AG08396 (cell line): ENCODE results near the gene DTNBP1.
A peak's percentile ranks its signal among the peaks of the same experiment; 100 is the strongest.

Experiments used
- DNase-seq: peaks from one replicate; pipeline ENCODE4 v3.0.0; 2012; ENCODE audit warnings: low spot score, mixed read lengths

Gene DTNBP1

DNA sequence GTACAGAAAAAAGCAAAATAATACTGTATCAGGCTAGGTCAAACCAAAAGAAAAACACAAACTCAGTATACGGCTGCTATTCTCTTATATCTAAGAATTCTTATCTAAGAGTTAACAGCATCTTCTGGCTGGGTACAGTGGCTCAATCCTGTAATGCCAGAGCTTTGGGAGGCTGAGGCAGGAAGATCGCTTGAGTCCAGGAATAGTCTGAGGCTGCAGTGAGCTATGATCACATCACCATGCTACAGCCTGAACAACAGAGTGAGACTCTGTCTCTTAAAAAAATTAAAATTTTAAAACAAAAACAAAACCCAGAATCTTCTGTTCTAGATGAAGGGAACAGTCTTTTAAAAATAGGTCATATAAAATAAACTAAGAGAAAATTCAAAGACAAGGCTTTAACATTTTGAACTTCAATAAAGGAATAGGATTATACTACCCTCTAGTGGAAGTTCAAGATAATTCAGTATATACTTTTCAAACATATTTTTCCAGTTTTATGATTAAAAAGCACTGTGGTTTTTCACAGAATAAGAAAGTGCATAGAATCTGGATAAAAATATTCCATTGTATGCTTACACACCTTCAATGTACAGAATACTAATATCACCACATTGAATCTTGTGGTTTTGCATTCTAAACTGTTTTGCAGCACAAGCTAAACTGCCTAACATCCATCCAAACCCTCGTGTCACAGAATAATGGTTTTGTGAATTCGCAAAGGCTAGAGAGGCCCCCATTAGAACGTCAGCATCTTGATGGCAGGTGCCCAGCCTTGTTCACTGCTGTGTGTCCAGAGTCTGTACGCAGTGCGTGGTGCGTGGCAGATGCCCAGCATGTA is 39.3 kb downstream of the DTNBP1 start:
- no peak for DNase-seq

DNA sequence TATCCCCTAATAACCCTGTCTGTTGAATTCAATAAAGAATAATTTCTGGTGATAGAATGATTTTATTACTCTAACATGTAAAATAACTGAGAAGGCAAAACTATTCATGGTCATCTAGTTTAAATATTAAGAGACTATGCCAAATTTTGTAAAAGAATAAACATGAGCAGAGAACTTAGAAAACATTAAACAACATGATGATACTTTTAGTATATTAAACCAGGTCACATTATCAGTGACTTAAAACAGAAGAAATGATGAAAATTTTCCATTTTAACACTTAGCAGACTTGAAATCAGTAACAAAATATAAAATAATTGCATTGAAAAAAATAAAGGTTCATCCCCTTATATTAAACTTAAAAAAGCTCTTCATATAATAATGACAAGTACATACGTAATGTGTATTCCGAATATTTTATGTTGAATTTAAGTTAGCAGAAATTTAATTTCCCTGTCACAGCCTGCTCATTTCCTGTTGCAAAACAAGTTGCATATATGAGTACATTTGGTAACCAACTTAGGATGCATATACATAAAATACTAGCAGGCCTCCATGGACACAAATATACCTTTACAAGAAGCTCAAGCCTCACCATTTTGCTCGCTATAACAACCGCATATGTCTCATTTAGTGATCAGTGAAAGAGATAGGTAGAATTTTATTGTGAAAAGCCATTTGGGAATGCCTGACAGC is 40.6 kb downstream of the DTNBP1 start:
- no peak for DNase-seq

DNA sequence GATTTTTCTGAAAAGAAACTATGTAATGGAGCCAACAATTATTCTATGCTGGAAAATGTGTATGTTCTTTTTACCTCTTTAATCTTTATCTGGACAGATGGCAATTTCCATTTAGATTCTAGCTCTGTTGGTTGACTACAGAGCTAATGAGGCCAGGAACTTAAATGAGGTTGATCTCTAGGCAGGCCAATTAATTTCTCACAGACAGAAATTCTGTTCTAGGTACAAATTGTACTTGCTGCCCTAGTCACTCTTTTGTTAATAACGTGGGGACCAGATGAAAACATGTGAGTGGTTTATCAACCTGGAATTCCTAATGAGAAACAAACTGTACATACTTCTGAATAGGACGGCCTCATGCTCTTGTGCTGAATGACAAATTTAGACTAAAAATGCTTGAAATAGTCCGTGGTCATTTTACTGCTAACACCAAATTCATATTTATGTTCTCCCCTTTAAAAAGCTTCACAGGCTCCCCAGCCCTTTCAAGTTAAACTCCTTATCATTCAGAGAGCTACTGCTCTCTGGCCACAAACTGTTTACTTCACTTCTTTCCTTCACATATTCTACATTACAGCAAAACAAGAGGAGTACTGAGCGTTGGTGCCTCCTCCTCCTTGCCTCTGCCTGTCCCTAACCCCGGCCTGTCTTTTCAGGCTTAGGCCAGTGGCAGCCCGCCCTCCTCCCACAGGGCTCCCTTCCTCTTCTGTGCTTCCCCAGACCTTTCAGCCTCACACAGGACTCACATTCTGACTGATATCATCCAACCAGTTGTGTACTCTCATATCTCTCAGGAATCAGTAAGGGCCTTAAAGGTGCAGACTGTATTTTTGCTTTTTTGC is 41.4 kb downstream of the DTNBP1 start:
- no peak for DNase-seq

DNA sequence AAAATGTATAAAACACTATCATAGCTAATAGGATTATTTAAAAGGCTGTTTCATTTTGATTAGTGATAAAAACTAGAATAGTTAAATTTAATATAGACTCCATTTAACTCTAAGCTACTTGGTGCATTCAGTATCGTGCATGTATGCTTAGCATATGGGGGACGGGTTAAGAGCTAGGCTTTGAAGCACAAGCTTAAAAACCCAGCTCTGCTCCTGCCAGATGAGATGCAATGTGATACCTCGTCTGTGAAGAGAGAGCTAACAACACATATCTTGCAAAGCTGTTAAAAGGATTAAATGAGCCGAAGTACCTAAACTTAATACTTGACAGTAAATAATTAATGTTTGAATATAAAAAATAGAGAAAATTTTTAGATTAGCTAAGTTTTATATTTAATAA is 42.2 kb downstream of the DTNBP1 start:
- no peak for DNase-seq

DNA sequence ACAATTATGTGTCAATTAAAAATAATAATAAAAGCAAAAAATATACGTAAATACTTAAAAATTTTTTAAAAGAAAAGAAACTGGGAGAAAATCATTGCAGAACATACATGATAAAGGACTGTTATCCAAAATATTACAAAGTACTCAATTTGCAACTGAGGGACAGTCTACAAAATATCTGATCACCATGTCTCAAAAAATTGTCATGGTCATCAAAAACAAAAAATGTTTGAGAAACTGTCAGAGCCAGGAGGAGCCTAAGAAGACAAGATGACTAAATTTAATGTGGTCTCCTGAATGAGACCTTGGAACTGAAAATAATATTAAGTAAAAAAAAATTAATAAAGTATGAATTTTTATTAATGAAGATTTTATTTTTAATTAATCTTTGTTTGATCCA is 43.5 kb downstream of the DTNBP1 start:
- DNase-seq = no peak

DNA sequence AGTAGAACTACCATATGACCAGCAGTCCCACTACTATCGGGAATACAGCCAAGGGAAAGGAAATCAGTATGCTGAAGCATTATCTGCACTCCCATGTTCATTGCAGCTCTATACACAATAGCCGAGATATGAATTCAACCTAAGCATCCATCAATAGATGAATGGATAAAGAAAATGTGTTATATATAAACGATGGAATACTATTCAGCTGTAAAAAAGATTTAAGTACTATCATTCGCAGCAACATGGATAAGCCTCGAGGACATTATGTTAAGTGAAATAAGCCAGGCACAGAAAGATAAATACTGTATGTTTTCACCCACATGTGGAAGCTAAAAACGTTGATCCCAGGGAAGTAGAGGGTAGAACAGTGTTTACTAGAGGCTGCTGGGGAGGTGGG is 44.1 kb downstream of the DTNBP1 start:
- no peak for DNase-seq

DNA sequence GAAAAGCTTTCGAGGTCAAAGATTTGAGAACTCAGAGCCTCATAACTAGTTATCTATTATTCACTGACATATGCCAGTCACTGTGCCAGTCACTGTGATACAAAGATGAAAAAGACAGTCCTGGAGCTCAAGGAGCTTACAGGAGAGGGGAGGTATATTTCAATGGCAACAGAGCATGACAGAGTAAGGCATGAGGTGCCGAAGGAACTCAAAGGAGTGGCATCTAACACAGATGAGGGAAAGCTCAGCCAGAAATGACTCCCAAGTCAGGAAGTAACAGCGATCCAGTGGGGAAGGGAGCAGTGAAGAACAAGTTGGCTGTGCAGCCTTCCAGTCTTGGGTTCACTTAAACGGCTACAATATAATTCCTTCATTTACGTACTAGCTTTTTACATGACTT is 46.6 kb downstream of the DTNBP1 start:
- DNase-seq = no peak

DNA sequence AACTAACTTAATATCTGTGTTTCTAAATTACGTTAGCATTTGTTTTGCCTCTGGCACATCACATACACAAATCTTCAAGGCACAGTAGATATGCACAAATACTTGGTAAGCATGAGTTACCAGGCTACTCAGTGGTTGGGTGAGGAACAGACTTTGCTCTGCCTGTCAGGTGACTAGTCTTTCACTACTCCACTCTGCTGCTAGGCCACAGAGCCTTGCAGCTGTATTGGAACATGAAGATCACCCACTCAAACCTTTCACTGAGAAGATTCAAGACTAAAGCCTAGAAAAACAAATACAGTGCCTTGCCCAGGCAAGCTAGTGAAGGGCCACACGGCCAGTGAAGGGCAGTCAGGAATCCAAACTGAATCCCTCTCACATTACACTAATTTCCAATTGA is 47.0 kb downstream of the DTNBP1 start:
- no peak for DNase-seq

DNA sequence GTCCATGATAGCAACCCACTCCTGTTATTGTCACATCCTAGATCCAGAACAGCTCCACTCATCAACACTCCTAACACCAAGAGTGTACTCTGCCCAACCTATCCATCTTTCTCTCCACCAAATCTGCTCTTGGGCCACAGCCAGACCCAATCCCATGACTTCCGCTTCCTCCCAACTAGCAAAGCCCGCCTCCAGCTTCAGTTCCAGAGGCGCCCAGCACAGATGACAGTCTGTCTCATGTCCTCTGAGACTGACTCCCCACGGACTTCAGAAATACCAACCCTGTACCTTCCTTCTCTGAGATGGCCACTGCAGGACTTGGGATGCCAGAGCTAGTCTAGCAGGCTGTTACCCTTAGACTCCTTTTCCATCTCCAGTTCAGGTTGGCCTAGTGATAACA is 48.6 kb downstream of the DTNBP1 start:
- DNase-seq = no peak

DNA sequence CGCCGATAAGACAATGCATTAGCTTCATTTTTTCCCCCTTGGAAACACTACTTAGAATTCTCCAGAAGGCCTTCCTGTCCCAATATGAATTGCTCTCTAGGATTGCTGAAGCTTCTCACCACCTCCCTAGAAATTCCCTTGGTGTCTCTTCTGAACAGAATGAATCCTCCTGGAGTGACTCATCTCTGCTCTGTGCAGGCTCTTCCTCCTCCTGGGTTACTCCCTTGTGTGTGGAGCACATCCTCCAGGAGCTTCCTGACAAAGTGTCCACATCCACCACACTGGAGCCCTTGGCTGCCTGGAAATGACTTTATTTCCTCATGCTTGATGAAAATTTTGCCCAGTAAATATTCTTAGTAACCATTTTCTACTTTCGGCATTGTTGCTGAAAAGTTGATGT is 54.4 kb downstream of the DTNBP1 start:
- DNase-seq = peak; percentile 55

DNA sequence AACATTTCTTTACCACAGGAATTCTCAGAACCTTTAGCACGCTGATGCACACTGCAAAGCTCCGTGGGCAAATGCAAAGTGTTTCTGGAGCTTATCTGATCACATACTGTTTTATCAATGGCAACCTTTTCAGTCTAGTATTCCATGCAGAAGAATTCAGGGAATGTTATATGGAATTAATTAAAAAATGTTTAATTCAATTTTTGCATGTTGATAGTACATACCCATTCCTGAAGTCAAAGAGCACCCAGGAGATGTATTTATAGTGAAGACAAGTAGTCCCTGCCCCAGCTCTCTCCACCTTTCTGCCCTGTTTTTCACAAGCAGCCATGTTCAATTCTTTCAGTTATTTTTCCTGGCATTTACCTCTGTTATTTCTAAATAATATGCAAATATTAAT is 55.2 kb downstream of the DTNBP1 start:
- DNase-seq = no peak

DNA sequence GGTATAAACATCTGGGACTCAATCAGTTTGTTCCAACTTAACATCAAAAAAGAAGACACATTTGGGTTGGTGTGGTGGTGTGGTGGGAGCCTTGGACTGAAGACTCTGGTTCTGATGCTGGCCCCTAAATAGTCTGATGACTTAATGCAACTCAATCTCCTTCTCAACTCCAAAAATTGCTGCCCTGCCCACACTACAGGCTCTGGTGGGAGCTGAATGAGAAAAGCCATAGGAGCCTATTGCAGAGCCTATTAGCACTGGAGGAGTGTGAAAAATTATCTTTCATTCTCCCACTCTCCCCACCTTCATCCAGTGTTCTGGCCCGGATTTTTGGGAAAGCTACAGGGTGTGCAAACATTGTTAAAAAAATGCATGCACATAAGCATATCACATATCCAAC is 56.5 kb downstream of the DTNBP1 start:
- no peak for DNase-seq

DNA sequence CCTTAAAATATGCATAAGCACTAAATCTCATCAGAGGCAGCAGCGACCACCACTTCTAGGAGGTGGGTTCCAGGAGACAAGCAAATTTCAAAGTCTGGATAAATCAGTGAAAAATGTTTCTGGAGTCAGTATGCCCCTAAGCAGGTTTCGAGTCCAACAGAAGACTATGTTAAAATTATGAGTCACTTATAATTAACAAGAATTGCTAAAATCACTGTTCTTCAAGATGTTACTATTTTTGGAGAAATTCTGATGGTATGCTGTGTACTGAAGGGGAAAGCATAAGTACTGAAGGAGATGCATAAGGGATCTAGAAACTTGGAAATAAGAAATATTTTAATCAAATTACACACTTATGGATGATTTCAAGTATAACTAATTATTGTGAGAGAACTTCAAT is 58.0 kb downstream of the DTNBP1 start:
- DNase-seq = no peak

DNA sequence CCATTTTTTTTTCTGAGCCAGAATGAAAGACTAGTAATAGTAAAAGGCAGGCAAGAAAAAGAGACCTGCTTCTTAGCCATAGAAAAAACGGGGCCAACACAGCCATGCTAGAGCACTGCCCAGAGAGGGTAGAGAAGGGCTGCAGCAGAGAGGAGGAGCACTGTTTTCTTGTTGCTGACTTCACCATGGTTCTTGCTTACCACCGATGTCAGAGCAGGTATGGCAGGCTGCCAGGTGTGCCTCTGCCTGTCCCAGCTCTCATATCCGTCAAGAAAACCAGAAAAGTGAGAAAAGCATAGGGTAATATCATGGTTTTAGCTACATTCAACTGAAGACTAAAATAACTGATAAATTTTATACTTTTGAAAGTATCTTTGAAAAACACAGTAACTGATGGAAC is 60.7 kb downstream of the DTNBP1 start:
- DNase-seq = no peak

DNA sequence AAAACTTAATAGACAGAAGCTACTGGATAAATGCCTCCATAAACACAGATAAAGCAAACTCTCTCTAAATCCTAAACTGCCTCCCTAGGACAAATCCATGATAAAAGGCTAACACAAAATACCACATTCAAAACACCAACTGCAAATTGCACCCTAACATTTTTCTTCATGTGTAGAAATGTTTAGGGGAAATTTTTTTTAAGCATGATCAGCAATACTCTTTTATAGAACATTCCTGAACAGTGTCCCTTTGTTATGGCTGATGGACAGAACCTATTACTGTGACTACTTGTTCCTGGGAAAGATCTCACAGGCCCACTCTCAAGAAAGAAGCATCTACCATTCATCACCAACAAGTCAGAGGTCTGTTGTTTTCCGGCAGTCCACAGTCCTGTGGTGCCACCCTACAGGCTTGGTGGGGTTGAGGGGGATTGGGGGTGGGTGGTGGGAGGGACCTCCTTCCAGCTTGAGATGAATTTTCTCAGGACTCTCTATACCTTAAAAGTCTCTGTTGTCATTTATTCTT is 64.5 kb downstream of the DTNBP1 start:
- no peak for DNase-seq

DNA sequence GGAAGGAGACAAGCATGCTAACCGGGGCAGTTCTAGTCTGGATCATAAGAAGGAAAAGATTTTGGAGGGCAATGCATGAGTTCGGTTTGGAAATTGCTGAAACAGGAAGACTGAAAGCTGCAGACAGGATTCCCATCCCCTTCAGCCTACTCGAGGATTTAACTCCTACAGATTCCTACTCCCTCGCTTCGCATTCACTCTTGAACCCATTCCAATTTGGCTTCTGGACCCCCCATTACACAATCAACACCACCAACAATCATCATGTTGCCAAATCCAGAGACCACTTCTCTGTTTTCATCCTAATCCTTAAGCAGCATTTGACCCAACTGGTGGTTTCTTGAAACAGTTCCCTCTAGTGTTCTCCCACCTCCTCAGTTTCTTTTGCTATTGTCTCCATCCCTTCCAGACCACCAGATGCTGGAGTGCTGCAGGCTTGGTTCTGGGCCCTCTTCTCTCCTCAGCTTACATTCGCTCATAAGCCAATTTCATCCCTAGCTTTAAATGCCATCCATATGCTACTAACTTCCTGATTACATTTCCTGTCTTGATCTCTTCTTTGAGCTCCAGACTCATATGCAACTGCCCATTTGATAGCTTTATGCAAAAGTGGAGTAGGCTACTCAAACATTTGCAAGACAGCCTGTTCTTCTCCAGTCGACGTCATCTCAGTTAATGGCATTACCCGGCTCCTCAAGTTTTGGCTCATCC is 66.5 kb downstream of the DTNBP1 start:
- no peak for DNase-seq

DNA sequence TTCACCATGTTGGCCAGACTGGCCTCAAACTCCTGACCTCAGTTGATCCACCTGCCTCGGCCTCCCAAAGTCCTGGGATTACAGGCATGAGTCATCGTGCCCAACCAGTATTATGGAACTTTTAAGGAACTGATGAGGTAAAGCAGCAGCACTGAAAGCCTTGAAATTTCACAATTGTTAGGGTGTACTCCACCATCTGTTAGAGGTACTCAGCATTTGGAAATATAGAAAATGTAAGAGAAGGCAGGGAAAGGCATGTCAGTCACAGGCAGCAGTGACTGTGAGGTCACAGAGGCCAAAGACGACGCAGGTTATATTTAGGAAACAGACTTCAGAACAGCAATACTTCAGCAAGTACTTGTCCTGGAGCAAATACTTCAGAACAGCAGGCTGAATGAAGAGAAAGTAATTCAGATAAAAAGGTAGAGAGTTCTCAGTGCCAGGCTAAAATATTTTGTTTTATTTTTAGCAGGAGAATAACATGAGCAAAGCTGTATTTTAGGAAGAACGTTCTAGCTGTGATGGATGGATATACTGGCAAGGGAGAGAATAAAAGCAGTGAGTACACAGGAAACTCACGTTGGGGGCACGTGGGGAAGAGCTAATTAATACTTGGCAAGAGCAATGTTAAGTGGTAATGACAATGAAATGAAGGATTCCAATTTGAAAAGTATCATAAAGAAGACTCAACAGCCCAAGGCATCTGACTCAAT is 67.2 kb downstream of the DTNBP1 start:
- DNase-seq = no peak

DNA sequence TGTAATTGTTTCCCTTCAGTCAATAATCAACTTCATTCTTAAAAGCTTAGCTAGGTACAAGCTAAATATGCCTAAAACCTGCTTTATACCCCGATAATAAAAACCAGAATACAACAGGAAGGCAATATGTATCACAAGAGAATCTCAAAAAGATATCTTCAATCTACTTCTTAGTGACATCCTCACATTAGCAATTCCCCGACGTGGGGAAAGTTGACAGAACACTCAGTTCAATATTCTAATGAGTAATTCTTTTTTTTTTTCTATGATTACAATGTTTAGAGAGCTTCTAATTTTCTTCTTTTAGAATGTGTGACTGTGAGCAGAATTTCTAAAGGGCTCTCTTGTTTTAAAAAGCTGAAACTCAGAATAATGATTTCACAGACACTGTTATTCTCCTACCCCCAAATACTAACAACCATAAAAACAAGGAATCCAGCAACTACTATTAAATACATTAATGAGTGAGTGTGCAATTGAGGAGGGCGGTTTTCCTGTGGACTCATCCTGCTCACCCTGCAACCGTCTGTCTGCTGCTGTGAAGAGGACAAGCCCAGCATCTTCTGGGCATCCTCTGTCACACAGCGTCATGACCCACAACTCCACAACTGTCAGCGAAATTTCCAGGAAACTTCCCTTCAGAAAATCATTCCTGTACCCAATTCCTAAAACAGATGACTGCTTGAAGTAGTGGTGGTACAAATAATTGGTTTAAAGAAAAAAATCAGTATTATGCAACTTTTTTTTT is 68.1 kb downstream of the DTNBP1 start:
- DNase-seq = no peak

DNA sequence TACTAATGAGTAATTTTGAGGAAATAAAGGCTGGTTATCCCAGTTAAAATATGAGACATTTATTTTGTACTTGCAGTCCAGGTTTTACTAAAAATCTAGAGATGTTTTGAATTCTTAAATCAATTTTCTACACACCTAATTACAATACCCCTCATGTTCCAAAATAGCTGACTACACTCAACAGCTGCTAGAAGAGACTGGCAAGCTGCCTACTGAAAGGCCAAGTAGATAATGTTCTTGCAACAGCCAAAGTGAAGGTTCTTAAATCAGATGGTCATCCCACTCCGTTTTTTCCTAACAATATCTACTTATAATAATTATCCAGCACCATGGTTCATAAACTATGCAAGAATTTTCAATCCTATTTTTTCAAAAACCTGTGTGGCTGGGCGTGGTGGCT is 69.0 kb downstream of the DTNBP1 start:
- DNase-seq = no peak

DNA sequence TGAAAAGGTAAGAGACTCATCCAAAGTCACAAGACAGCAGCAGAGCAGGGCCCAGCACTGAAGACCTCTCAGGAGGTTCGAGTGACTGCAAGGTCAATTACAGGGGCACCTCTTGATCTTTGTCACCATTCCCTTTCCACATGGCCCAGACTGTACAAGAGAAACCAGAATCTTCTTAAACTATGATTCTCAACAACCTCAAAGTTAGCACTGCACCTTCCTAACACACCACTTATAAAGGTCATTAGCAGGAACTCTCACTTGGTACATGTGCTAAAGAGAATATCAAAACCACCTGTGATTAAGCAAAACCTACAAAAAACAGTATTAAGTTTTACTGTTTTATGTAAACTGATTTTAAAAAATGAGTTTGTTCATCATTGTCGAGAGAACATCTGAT is 70.2 kb downstream of the DTNBP1 start:
- no peak for DNase-seq
